GM06990 (cell line): ENCODE data around the gene ETS1.

Experiments
- DNase-seq: peaks from one replicate; pipeline ENCODE4 v3.0.0-alpha.2; 2011; ENCODE audit not compliant: insufficient read length; ENCODE audit errors: extremely low read depth
- H3K27me3 ChIP-seq: replicated peaks from 2 replicates; pipeline ENCODE4 v1.6.0; 2011; ENCODE audit warnings: low read length; ENCODE audit not compliant: control insufficient read depth, insufficient read depth
- H3K36me3 ChIP-seq: 2 replicates; pipeline ENCODE4 v1.5.1; 2011; ENCODE audit warnings: low read length; ENCODE audit not compliant: control insufficient read depth, insufficient read depth
- H3K4me3 ChIP-seq: replicated peaks from 2 replicates; pipeline ENCODE4 v1.5.1; 2011; ENCODE audit warnings: low read depth, mild to moderate bottlenecking, control low read depth, low read length
- TF ChIP-seq, protein P1 (sequence below): IDR thresholded peaks from 2 replicates; pipeline ENCODE4 v1.5.1; 2011; ENCODE audit warnings: low read length, control low read depth, mild to moderate bottlenecking, inconsistent platforms; ENCODE audit not compliant: insufficient read depth, poor library complexity, severe bottlenecking

ETS1 gene

DNA sequence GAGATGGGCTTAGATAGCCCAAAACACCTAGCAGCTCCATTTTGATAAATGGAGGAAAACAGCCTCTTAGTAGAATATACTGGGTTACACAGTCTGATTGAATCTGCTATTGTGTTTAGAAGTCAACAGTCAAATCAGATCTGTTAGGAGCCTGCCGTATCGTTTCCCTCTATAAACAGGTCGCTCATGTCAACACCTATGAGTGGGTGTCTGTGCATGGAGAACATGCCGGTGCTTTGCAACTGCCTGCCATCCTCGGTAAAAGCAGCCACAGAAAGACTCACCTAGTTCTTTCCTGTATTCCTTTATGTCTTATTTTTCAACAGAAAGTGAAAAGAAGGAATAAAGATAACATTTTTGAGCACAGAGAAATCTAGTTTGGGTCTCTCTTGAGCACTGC lies 99.4 kb downstream of the ETS1 start:
- H3K4me3 ChIP-seq: no peak overlapping the region
- TF ChIP-seq, protein P1, sequence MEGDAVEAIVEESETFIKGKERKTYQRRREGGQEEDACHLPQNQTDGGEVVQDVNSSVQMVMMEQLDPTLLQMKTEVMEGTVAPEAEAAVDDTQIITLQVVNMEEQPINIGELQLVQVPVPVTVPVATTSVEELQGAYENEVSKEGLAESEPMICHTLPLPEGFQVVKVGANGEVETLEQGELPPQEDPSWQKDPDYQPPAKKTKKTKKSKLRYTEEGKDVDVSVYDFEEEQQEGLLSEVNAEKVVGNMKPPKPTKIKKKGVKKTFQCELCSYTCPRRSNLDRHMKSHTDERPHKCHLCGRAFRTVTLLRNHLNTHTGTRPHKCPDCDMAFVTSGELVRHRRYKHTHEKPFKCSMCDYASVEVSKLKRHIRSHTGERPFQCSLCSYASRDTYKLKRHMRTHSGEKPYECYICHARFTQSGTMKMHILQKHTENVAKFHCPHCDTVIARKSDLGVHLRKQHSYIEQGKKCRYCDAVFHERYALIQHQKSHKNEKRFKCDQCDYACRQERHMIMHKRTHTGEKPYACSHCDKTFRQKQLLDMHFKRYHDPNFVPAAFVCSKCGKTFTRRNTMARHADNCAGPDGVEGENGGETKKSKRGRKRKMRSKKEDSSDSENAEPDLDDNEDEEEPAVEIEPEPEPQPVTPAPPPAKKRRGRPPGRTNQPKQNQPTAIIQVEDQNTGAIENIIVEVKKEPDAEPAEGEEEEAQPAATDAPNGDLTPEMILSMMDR: no peak
- H3K36me3 ChIP-seq: peaks cover 27% of the 10 kb centered on the region
- no peak for DNase-seq
- H3K27me3 ChIP-seq: no peaks in the 10 kb centered on the region

- peaks cover 25% of the 10 kb centered on the region for H3K36me3 ChIP-seq
- TF ChIP-seq, protein P1: peak; percentile 24
- H3K27me3 ChIP-seq: no peaks in the 10 kb centered on the region
- no peak overlapping the region for H3K4me3 ChIP-seq
- DNase-seq: no peak
Measured at GRCh38 chr11:128484172-128484571, 103.2 kb downstream of the ETS1 start.

- no peaks in the 10 kb centered on the region for H3K27me3 ChIP-seq
- H3K36me3 ChIP-seq: peaks cover 23% of the 10 kb centered on the region
- no peak overlapping the region; the same call in 1 of the 2 replicates for H3K4me3 ChIP-seq
- DNase-seq: no peak
- TF ChIP-seq, protein P1: no peak
Measured at GRCh38 chr11:128483211-128483788, 104.1 kb downstream of the ETS1 start.

DNA sequence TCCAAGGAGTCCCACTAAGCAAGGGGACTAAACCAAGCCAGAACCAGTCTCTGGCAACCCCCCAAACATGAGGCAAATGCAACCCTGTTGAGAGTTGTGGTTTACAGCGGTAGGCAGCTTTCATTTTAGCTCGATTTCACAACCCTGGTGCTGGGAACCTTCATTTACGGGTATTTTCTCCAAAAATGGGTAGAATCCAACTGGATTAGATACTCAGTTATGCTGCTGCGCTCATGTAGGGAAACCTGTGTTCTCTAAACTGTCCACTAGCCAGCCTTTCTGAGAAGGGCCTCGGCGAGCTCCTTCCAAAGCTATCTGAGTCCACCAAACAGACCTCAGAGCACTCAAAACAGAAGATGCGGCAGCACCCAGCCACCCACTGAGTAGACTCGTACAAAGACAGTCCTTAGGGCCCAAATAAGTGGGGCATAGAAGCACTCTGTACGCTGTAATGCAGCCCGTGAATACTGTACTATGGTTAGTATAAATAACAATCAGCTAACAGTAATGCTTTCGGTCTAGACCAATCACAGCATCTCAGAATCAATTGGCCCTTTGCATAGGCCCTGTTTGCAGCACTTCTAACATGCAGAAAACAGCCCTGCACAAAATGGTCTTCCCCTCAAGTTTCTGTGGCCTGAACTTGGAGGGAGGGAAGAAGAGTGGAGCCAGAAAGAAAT lies 104.7 kb downstream of the ETS1 start:
- Histone ChIP-seq H3K36me3 (peaks cover 21% of the 10 kb centered on the region), H3K4me3 (peak overlapping the region; percentile 49), H3K27me3 (no peaks in the 10 kb centered on the region)
- DNase-seq: no peak
- TF ChIP-seq, protein P1: no peak

DNA sequence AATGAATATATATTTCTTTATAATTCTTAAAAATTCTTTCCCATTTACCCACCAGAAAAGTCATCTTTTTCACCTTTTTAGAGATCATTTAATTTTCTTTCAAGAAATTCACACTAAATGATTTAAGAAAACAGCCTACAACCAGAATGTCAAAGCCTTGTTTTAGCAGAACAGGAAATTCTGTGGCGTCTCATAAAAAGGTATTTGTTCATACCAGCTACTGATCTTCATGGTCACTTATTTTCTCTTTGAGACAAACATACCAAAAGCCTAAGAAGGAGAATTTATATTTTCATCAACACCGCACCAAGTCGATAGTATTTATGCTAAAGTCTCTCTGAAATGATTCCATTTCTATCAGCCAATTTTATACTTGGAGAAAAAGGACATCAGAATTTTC lies 105.3 kb downstream of the ETS1 start:
- DNase-seq: no peak
- Histone ChIP-seq H3K36me3 (peaks cover 24% of the 10 kb centered on the region), H3K27me3 (no peaks in the 10 kb centered on the region), H3K4me3 (peak overlapping the region; percentile 49)
- TF ChIP-seq, protein P1: no peak

DNA sequence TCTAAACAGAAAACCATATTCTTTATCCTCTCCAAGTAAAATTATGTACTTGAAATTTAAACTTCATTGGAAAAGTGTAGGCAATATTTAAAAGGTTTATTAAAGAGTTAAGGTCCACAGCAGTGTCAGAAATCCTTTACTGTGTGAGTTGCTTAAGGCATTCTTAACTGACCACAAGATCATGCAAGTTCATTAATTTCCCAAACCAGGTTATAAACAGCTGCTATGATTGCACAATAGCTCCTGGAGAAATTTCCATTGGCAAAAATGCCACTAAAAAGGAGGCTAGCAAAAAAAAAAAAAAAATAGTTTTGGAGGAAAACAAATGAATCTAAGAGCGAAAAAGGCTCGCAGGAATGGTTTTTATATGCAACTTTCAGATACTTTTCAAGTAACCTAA lies 106.2 kb downstream of the ETS1 start:
- peaks cover 19% of the 10 kb centered on the region for H3K36me3 ChIP-seq

More for the DNA sequence above, 106.2 kb downstream of the ETS1 start:
- DNase-seq: no peak
- Histone ChIP-seq H3K27me3 (no peaks in the 10 kb centered on the region), H3K4me3 (no peak overlapping the region)
- TF ChIP-seq, protein P1: no peak
